Stimulated activated CD8-positive, alpha-beta memory T cell treated with anti-CD3 and anti-CD28 coated beads, Interleukin-15, amount 100 ng/mL, for 48 hours (primary cell): ENCODE results near the gene CTNNA2.

Experiments
- DNase-seq, 2 donors: peaks; one replicate each; pipeline ENCODE4 v3.0.0-alpha.2; 2020; ENCODE audit warnings: low read depth in 2 of 2

The CTNNA2 gene

GRCh38 chr2:80482276-80482675 lies 969.4 kb downstream of the CTNNA2 start:
- DNase-seq: no peak

GRCh38 chr2:80489717-80490116 lies 976.9 kb downstream of the CTNNA2 start:
- no peak for DNase-seq

- no peak for DNase-seq
Observed at GRCh38 chr2:80490964-80491363, 978.1 kb downstream of the CTNNA2 start.

- no peak for DNase-seq
Observed at GRCh38 chr2:80496346-80496745, 983.5 kb downstream of the CTNNA2 start.

- DNase-seq: no peak
Observed at GRCh38 chr2:80496775-80497174, 983.9 kb downstream of the CTNNA2 start.

GRCh38 chr2:80499095-80499494 lies 986.2 kb downstream of the CTNNA2 start:
- no peak for DNase-seq

GRCh38 chr2:80501874-80502624 lies 989.2 kb downstream of the CTNNA2 start:
- no peak for DNase-seq

- no peak for DNase-seq
Observed at GRCh38 chr2:80506563-80506962, 993.7 kb downstream of the CTNNA2 start.

GRCh38 chr2:80510716-80511115 lies 997.9 kb downstream of the CTNNA2 start:
- DNase-seq: no peak

- no peak for DNase-seq
Observed at GRCh38 chr2:80515964-80516363, 1003.1 kb downstream of the CTNNA2 start.

GRCh38 chr2:80517316-80517715 lies 1004.5 kb downstream of the CTNNA2 start:
- no peak for DNase-seq

- no peak for DNase-seq
Observed at GRCh38 chr2:80519121-80519643, 1006.3 kb downstream of the CTNNA2 start.

- no peak for DNase-seq
Observed at GRCh38 chr2:80519699-80520291, 1006.9 kb downstream of the CTNNA2 start.

GRCh38 chr2:80525152-80525551 lies 1012.3 kb downstream of the CTNNA2 start:
- DNase-seq: no peak

- no peak for DNase-seq
Observed at GRCh38 chr2:80527119-80527518, 1014.3 kb downstream of the CTNNA2 start.

- no peak for DNase-seq
Observed at GRCh38 chr2:80529466-80530165, 1016.8 kb downstream of the CTNNA2 start.

GRCh38 chr2:80530442-80531064 lies 1017.7 kb downstream of the CTNNA2 start:
- no peak for DNase-seq

GRCh38 chr2:80531319-80531718 lies 1018.5 kb downstream of the CTNNA2 start:
- no peak for DNase-seq

- no peak for DNase-seq
Observed at GRCh38 chr2:80545420-80546210, 1032.8 kb downstream of the CTNNA2 start.

- DNase-seq: no peak
Observed at GRCh38 chr2:80546766-80547165, 1033.9 kb downstream of the CTNNA2 start.

- DNase-seq: no peak
Observed at GRCh38 chr2:80547344-80547743, 1034.5 kb downstream of the CTNNA2 start.
